IPS-NIHi7 (cell line): Measurements from ENCODE around the gene CFAP97D2.
"Not testable (repeated sequence)": the region's sequence is repeated elsewhere in the genome, so short reads cannot be mapped to it uniquely, and the experiment has no call there.

Experiments
- DNase-seq: peaks from one replicate; pipeline ENCODE4 v3.0.0; 2012; ENCODE audit warnings: mixed read lengths; ENCODE audit errors: extremely low spot score

Gene CFAP97D2

DNA sequence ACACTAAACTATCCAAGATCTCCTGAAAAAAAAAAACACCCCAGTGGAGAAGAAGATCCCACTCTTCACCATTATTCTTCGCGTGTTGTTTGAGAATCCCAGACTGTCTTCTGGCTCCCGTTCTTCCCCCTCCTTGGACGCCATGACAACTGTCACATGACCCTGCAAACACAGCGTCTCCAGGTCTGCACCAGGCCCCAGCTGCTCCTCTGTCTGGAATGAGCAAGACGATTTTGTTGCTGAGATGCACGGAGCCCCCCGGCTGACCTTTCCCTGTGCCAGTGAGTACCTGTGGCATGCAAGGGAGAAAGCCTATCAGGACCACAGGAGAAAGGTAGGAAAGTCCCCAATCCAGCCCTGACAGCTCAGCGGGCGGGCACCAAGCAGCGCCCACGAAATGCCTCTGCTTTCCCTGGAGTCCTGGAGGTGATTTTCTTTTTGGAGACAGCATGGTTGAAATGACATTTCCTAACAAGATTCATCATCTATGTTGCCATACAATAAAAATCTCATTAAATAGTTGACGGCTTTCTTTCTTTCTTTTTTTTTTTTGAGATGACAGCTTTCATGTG, at the start of gene CFAP97D2:
CFAP97D2 (plus strand) TSS at position 171 of the 572 bp plus-strand sequence; CDS start at position 245, 74 bp downstream.
- no peak for DNase-seq

- DNase-seq: no peak
These were observed 49.4 kb upstream of the CFAP97D2 start for GRCh38 chr13:114129649-114130062.

GRCh38 chr13:114130131-114130836, 48.8 kb upstream of the CFAP97D2 start:
- no peak for DNase-seq

DNA sequence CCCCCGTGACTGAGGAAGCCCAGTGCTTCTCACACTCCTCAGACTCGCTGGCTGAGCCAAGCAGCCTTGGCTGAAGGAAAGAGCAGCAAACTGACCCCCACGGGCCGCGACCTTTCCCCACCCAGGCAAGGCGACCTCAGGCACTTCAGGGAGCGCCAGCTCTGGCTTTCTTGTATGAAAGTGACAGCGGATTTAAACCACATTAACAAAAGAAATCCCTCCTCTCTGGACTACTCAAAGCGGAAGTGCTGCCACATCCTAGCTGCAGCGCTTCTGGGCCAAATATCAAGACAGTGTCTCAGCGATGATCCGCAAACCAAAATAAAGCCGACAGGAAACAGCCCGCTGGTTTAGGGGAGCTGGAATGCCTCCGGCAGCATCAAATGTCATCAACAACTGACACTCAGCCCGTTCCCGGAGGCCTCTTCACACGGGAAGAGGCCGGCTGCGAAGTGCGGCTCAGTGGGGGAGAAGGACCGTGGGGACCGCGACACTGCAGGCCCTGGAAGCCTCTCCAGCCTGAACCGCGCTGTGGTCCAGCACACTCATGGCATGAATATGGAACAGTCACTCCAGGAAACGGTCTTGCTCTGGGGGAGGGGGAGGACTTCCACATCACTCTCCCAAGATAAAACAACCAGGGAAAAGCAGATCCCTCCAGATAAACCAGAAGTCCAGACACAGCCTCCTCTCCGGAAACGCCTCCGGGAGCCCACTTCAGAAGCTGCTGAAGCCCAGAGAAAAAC, 48.0 kb upstream of the CFAP97D2 start:
- DNase-seq: peak; percentile 47

- no peak for DNase-seq
These were observed 47.3 kb upstream of the CFAP97D2 start for GRCh38 chr13:114131583-114132418.

DNA sequence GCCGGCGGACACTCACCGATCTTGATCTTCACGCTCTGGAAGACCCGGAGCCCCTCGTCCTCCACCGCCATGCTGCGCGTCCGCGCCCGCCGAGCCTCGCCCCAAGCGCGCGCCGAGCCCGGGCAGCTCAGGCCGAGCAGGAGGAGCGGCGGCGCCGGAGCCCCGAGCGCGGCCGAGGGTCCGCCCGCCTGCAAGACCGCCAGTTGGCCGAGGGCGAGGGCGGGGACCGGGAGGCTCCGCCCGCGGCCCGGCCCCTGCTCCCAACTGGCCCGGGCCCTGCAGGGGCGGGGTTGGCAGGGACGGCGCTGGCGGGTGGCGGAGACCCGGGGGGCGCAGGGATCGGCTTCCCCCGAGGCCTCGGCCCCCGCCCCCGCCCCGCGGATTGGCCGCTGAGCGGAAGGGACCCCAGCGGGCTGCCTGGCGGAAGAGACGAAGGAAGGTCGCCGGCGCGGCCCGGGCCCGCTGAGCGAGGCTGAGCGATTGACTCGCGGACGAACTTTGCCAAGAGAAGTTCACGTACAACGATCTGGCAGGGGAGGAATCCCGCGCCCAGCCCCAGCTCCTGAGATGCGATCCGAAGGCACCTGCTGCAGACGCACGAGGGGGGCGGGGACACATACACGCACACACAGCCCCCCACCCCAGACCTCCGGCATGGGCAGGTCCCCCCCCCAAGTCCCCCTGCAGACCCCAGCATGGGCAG, 46.5 kb upstream of the CFAP97D2 start, which contains the start of gene RASA3:
RASA3 (minus strand) TSS at position 205 of the 703 bp plus-strand sequence; CDS start at position 71, 134 bp downstream.
- peak; percentile 97 for DNase-seq

DNA sequence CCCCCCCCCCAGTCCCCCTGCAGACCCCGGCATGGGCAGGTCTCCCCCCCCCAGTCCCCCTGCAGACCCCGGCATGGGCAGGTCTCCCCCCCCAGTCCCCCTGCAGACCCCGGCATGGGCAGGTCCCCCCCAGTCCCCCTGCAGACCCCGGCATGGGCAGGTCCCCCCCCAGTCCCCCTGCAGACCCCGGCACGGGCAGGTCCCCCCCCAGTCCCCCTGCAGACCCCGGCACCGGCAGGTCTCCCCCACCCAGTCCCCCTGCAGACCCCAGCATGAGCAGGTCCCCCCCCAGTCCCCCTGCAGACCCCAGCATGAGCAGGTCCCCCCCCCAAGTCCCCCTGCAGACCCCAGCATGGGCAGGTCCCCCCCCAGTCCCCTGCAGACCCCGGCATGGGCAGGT, 45.9 kb upstream of the CFAP97D2 start:
- not testable (repeated sequence) for DNase-seq

GRCh38 chr13:114133552-114133951, 45.5 kb upstream of the CFAP97D2 start:
- not testable (repeated sequence) for DNase-seq

DNA sequence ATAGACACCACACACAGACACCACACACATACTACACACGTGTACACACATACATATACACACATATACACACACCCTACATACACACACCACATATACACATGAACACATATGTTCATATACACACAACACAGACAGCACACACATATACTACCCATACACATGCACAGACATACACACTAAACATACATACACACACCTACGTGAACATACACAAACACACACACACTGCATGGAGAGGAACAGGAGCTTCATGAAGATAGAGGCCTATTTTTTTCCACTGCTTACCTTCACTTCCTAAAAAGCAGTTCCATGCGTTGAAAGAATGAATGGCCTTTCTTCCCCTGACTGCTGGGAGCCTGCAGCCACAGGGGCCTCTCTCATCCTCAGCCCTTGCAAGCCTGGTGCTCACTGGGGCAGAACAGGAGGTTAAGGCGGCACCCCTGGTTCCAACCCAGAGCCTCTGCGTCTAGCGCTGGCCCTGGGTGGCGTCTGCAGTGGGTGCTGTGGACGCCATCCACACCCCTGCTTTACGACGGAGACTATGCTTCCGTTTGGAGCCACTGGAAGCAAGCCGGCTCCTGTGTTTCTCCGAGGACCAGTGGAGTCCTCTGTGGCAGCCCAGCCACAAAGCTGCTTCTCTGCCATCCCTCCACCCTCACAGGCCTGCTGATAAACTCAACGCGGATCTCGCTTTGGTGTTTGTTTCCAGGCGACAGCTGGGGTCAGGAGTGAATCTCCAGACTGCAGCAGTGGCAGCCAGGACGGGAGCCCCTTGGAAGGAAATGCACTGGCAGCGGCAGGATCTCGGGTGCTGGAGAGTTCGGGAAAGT, 44.7 kb upstream of the CFAP97D2 start:
- DNase-seq: no peak

DNA sequence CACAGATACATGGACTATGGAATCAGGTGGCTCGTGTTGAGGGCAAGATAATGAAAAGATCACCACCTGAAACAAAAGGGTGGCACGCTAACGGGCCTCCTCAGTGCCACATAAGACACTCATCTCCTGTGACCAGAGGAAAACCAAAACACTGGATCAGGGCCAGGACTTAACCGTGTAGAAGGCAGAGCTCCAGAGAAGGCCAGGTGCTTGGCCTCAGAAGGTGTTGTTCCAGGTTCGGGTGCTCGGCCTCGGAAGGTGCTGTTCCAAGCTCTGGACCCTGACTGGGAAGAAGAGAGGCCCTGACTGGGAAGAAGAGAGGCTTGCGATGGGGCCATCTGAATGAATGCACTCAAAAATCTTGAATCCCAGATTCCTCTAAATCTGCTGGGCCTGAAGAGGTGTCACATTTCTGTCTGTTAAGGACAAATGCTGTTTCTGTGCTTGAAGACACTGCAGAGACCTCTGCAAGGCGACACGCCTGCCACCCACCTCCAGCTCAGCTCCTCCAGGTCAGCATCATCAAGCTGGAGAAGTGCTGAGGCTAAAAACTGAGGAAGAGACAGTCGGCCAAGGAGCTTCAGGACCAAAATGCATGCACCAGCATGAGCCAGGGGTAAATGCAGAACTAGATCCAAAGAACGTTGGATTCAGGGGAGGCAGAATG, 44.0 kb upstream of the CFAP97D2 start:
- no peak for DNase-seq

GRCh38 chr13:114135731-114136171, 43.3 kb upstream of the CFAP97D2 start:
- DNase-seq: no peak

DNA sequence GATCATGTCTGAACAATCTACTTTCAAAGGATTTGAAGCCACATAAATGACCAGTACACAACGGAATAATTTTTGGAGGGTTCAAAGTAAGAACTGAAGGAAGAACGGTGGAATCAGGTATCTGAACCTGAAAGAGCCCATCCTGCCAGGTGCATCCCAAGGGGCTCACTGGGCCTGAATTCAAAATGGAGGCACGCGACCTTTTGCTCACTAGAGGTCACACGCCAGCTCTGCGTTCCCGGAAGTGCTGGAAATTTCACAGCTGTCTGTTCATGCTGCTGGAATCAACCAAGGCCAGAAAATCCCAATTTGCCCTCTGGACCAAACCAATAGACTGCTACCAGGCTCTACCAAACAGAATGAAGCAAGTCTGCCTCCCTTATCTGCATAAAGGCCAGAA, 42.5 kb upstream of the CFAP97D2 start:
- DNase-seq: no peak

- DNase-seq: no peak
These were observed 38.7 kb upstream of the CFAP97D2 start for GRCh38 chr13:114140131-114140905.

DNA sequence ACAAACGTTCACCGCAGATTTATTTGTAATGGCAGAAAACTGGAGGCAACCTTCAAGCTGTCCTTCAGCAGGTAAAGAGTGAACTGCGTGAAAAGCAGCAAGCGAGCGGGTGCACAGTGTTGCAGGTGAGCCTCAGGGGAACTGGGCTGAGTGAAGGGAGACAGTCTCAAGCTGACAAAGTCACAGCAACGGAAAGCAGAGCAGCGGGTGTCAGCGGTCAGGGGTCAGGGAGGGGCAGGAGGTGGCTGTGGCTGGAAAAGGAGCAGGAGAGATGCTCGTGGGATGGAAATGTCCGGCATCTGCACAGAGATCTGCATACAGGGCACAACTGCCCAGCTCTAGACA, 38.2 kb upstream of the CFAP97D2 start:
- DNase-seq: no peak

DNA sequence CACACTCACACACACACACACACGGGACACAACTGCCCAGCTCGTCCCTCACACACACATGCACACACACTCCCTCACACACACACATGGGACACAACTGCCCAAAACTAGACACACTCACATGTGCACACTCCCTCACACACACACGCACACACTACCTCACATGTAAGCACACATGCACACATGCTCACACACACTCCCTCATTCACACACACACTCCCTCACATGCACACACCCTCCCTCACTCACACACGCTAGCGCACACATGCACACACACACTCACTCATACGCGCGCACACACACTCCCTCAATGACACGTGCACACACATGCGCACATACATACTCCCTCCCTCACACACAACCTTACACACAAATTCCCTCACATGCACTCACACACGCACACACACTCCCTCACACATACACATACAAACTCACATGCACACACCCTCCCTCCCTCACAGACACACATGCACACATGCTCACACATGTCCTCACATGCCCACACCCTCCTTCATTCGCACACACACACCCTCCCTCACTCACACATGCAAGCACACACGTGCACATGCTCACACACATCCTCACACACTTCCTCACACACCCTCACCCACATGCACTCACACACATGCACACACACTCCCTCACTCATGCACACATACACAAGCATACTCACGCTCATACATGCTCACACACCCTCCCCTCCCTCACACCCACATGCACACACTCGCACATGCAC, 37.6 kb upstream of the CFAP97D2 start:
- no peak for DNase-seq

DNA sequence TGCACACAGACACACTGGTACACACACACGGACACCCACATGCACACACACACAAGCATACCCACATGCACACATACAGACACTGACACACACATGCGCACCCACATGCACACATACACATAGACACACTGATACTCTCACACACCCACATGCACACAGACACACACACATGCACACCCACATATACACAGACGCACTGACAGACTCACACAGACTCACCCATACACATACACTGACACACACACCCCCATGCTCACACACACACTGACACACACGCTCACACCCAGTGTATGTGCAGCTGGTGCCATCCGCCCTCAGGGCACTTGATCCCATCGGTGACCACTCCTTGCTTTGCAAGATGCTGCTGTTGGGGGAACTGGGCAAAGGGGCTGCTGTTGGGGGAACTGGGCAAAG, 36.9 kb upstream of the CFAP97D2 start:
- no peak for DNase-seq

DNA sequence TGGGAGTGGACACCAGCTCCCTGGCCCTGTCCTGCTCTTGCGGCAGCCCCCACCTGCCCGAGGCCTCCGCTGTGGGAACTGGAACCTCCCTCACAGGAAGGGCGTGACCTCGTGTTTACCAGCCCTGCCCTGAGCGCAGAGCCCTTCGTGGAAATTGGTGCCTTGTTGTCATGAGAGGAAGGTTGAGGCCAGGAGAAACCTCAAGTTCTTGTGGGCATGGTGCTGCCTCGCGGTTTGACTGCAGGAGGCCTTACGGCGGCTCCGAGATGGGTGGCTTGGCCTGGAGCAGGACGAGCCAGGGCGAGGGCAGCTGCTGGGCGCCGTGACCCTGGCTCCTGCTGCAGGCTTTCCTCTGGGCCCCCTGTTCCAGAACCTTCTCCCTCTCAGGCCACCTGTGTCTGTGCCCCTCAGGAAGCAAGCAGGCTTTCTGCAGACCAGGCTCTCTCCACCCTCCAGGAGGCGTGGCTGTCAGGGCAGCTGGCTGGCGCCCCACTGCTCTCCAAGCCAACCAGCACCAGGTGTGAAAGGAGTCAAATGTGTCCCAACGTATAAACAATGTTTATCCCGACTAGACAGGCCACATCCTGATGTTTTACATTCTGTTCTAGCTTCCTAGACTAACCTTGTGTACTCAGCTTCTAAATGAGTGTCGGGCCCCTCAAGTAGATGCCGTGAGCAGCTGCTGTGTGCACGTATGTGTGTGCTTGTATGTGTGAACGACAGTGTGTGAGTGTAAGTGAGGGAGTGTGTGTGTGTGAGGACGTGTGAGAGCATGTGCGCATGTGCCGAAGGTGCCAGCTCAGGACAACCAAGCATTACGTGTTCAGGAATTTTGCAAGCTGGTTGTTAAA, 36.2 kb upstream of the CFAP97D2 start:
- DNase-seq: no peak
